GM23338 (cell line): ENCODE results near the gene UBQLN4. TPM values are rescaled to one million over a fixed set of nuclear protein-coding genes. Genes with fewer than 3 reads are reported as not detected.

Source experiments
- ATAC-seq: fragments of 200-7000 bp; cut with Tn5 transposase; 3 replicates; pipeline ENCODE4 v1.9.1; 2020
- DNase-seq: peaks from one replicate; pipeline ENCODE4 v3.0.0-alpha.2; 2015; ENCODE audit warnings: low spot score
- H2AFZ ChIP-seq: fragments of 200-600 bp; sonication (generic); 2 replicates; pipeline ENCODE4 v1.8.0; 2016; ENCODE audit warnings: antibody characterized with exemption, mild to moderate bottlenecking, moderate library complexity
- H3F3A ChIP-seq: fragments of 200-600 bp; sonication (generic); replicated peaks from 2 replicates; pipeline ENCODE4 v1.8.0; 2017; ENCODE audit warnings: antibody characterized with exemption, mixed run types, low read depth
- H3K27ac ChIP-seq: fragments of 200-600 bp; sonication (generic); 2 replicates; pipeline ENCODE4 v1.6.1; 2016; ENCODE audit warnings: low read depth
- H3K27me3 ChIP-seq: fragments of 200-600 bp; sonication (generic); 2 replicates; pipeline ENCODE4 v1.8.0; 2016; ENCODE audit warnings: mild to moderate bottlenecking, mixed run types, moderate library complexity; ENCODE audit not compliant: insufficient read depth
- H3K36me3 ChIP-seq: fragments of 200-600 bp; sonication (generic); 2 replicates; pipeline ENCODE4 v1.8.0; 2016; ENCODE audit warnings: mild to moderate bottlenecking; ENCODE audit not compliant: insufficient read depth
- H3K4me1 ChIP-seq: fragments of 200-600 bp; sonication (generic); 2 replicates; pipeline ENCODE4 v1.8.0; 2016; ENCODE audit warnings: mild to moderate bottlenecking, moderate library complexity; ENCODE audit not compliant: insufficient read depth
- H3K4me2 ChIP-seq: fragments of 200-600 bp; sonication (generic); 2 replicates; pipeline ENCODE4 v1.7.1; 2017; ENCODE audit warnings: mixed run types
- H3K4me3 ChIP-seq: fragments of 200-600 bp; sonication (generic); 2 replicates; pipeline ENCODE4 v1.6.1; 2016; ENCODE audit warnings: mixed run types
- H3K79me2 ChIP-seq: fragments of 200-600 bp; sonication (generic); replicated peaks from 2 replicates; pipeline ENCODE4 v1.8.0; 2017; ENCODE audit warnings: mild to moderate bottlenecking; ENCODE audit not compliant: insufficient read depth
- H3K9me2 ChIP-seq: fragments of 200-600 bp; sonication (generic); 2 replicates; pipeline ENCODE4 v1.8.0; 2017; ENCODE audit not compliant: insufficient read depth
- H4K20me1 ChIP-seq: fragments of 200-600 bp; sonication (generic); replicated peaks from 2 replicates; pipeline ENCODE4 v1.8.0; 2017; ENCODE audit warnings: mild to moderate bottlenecking; ENCODE audit not compliant: insufficient read depth
- H3K27ac Mint-ChIP-seq: 2 replicates; pipeline ENCODE4 v1.8.0; 2020; ENCODE audit warnings: inconsistent platforms, mild to moderate bottlenecking, moderate library complexity, mixed read lengths
- H3K27me3 Mint-ChIP-seq: 3 replicates; pipeline ENCODE4 v1.8.0; 2022; ENCODE audit warnings: low read depth, mild to moderate bottlenecking, moderate library complexity, mixed read lengths, inconsistent platforms; ENCODE audit not compliant: insufficient read depth, poor library complexity
- H3K36me3 Mint-ChIP-seq: 3 replicates; pipeline ENCODE4 v1.8.0; 2021; ENCODE audit warnings: low read depth, mild to moderate bottlenecking, inconsistent platforms, moderate library complexity, mixed read lengths
- H3K4me1 Mint-ChIP-seq: 3 replicates; pipeline ENCODE4 v1.8.0; 2020; ENCODE audit warnings: mild to moderate bottlenecking, inconsistent platforms, mixed read lengths
- H3K4me3 Mint-ChIP-seq: 3 replicates; pipeline ENCODE4 v1.8.0; 2021; ENCODE audit warnings: moderate library complexity, mild to moderate bottlenecking, inconsistent platforms, mixed read lengths
- H3K9me3 Mint-ChIP-seq: 3 replicates; pipeline ENCODE4 v1.8.0; 2020; ENCODE audit warnings: moderate library complexity, mild to moderate bottlenecking, inconsistent platforms, mixed read lengths
- CREB1 ChIP-seq: fragments of 250-450 bp; sonication (Bioruptor Pico); IDR thresholded peaks from 2 replicates; pipeline ENCODE4 v1.5.0; 2020; ENCODE audit warnings: low read depth, mild to moderate bottlenecking, moderate library complexity
- CTCF ChIP-seq, 2 experiments: fragments of 200-600 bp in 1 of 2; sonication (generic) in 1 of 2; conservative IDR thresholded peaks; 2 replicates each; pipeline versions ENCODE4 v1.5.1 to v1.6.1; 2016 to 2017; ENCODE audit warnings: antibody characterized with exemption in 2 of 2, low read depth in 2 of 2, mild to moderate bottlenecking in 2 of 2, moderate library complexity in 1 of 2
- ETS1 ChIP-seq: IDR thresholded peaks from 2 replicates; pipeline ENCODE4 v1.6.1; 2016; ENCODE audit warnings: antibody characterized with exemption
- EZH2 ChIP-seq: fragments of 200-600 bp; sonication (generic); IDR thresholded peaks from one replicate; pipeline ENCODE4 v1.8.0; 2017; ENCODE audit warnings: antibody characterized with exemption, mild to moderate bottlenecking, low read depth; ENCODE audit not compliant: unreplicated experiment
- JUNB ChIP-seq: IDR thresholded peaks from one replicate; pipeline ENCODE4 v1.6.1; 2016; ENCODE audit warnings: antibody characterized with exemption; ENCODE audit not compliant: unreplicated experiment
- NANOG ChIP-seq: IDR thresholded peaks from 2 replicates; pipeline ENCODE4 v1.6.1; 2016; ENCODE audit warnings: antibody characterized with exemption, borderline replicate concordance
- POLR2AphosphoS5 ChIP-seq: IDR thresholded peaks from 2 replicates; pipeline ENCODE4 v1.6.1; 2016; ENCODE audit warnings: antibody characterized with exemption, low read depth
- ZNF114 ChIP-seq: fragments of 250-450 bp; sonication (Bioruptor Pico); IDR thresholded peaks from 2 replicates; pipeline ENCODE4 v1.5.0; 2020; ENCODE audit warnings: mild to moderate bottlenecking, moderate library complexity
- ZNF462 ChIP-seq: fragments of 250-450 bp; sonication (Bioruptor Pico); IDR thresholded peaks from 2 replicates; pipeline ENCODE4 v1.5.0; 2020; ENCODE audit warnings: mild to moderate bottlenecking, moderate library complexity
- polyA plus RNA-seq: library from polyadenylated mRNA; unstranded; fragments of >200 nt; fragmentation: Nextera tagmentation; extraction: Ambion mirVana; gene quantifications from 2 replicates; pipeline ENCODE4 v1.2.1, GENCODE V29; 2016
- total RNA-seq: library from RNA; depleted of rRNA; stranded (reverse); fragments of >200 nt; shearing (Covaris generic); gene quantifications from 2 replicates; pipeline ENCODE4 v1.2.3, GENCODE V29; 2014

Gene UBQLN4
- total and polyA plus RNA-seq, 2 experiments from 2014 or later, result 10.0 to 30.5 TPM

GRCh38 chr1:156080241-156080862, 26.8 kb upstream of the UBQLN4 start (continued):
- no peak for TF ChIP-seq ZNF114 (CRISPR knock-in tag)
- no peak for TF ChIP-seq CTCF (conservative IDR thresholded peaks at IDR 0.05; ENCODE audit: low read depth in 2 of 2)

GRCh38 chr1:156079762-156080161, 26.2 kb upstream of the UBQLN4 start:
- Histone ChIP-seq H3K4me3 (peak overlapping the region; percentile 99), H3K9me2 (no peaks in the 10 kb centered on the region), H3F3A (peaks cover 60% of the 10 kb centered on the region), H3K79me2 (peaks cover 76% of the 10 kb centered on the region), H3K27ac (no peak overlapping the region), H3K36me3 (no peaks in the 10 kb centered on the region; the same call in 1 of the 2 replicates), H2AFZ (no peak overlapping the region), H3K4me2 (peak overlapping the region; percentile 99), H3K27me3 (no peaks in the 10 kb centered on the region), H4K20me1 (peaks cover 43% of the 10 kb centered on the region), H3K4me1 (peaks cover 70% of the 10 kb centered on the region)
- H3K36me3 Mint-ChIP-seq, result peaks cover 47% of the 10 kb centered on the region
- no peak overlapping the region; the same call in 1 of the 2 replicates for H3K27ac Mint-ChIP-seq
- peaks cover 65% of the 10 kb centered on the region for H3K4me1 Mint-ChIP-seq
- peaks cover 3% of the 10 kb centered on the region; the same call in 1 of the 3 replicates for H3K9me3 Mint-ChIP-seq
- ATAC-seq, result no peak
- peaks cover 25% of the 10 kb centered on the region for H3K27me3 Mint-ChIP-seq
- peak overlapping the region; percentile 96 for H3K4me3 Mint-ChIP-seq
- no peak for DNase-seq
- TF ChIP-seq CTCF (conservative IDR thresholded peaks at IDR 0.05; ENCODE audit: low read depth in 2 of 2) (no peak), ETS1 (no peak), CREB1 (no peak), ZNF462 (CRISPR knock-in tag) (no peak), JUNB (no peak), NANOG (no peak), EZH2 (no peak), POLR2AphosphoS5 (no peak)
